ENCODE data around the gene TUBGCP2.

DNA sequence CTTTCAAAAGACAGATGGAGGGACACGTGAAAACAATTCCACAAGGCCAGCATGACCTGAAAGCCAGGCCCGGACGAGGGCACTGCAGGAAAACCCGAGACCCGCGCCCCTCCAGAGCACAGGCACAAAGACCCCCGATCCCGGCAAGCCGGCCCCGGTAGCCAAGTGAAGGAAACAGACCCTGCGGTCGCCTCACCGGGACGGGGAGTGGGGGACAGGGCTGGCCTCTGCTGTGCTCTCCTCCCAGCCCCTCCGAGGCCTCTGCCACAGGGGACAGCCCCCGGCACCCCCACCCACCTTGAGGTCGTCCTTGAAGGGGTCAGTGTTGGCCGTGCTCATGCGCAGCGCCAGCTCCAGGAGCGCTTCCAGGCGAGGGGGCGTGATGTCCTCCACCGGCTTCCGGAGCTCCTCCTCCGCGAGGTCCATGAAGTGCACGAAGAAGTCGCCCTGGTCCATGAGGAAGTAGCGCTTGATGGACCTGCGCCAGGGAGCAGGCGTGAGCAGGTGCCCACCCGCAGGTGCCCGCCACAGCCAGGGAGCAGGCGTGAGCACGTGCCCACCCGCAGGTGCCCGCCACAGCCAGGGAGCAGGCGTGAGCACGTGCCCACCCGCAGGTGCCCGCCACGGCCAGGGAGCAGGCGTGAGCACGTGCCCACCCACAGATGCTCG, 20.7 kb downstream of the TUBGCP2 start:
- no peak for TF ChIP-seq POLR2A (IDR thresholded peaks at IDR 0.05; ENCODE audit: borderline replicate concordance, extremely low read depth, insufficient read depth, insufficient read length)
- no peak for TF ChIP-seq EZH2phosphoT487 (IDR thresholded peaks at IDR 0.05; ENCODE audit: borderline replicate concordance)
